GM12864 (cell line): ENCODE data around the gene SUSD1.

ENCODE experiments used
- DNase-seq: peaks from one replicate; pipeline ENCODE4 v3.0.0-alpha.2; 2011; ENCODE audit warnings: low read depth
- H3K4me3 ChIP-seq: 2 replicates; pipeline ENCODE4 v1.5.1; 2011; ENCODE audit warnings: mild to moderate bottlenecking, low read depth, low read length, control low read depth
- CTCF ChIP-seq: IDR thresholded peaks from 2 replicates; pipeline ENCODE4 v1.5.1; 2011; ENCODE audit warnings: low read depth, mild to moderate bottlenecking, moderate library complexity, low read length, control low read depth, inconsistent platforms; ENCODE audit errors: missing control alignments

The SUSD1 gene

DNA sequence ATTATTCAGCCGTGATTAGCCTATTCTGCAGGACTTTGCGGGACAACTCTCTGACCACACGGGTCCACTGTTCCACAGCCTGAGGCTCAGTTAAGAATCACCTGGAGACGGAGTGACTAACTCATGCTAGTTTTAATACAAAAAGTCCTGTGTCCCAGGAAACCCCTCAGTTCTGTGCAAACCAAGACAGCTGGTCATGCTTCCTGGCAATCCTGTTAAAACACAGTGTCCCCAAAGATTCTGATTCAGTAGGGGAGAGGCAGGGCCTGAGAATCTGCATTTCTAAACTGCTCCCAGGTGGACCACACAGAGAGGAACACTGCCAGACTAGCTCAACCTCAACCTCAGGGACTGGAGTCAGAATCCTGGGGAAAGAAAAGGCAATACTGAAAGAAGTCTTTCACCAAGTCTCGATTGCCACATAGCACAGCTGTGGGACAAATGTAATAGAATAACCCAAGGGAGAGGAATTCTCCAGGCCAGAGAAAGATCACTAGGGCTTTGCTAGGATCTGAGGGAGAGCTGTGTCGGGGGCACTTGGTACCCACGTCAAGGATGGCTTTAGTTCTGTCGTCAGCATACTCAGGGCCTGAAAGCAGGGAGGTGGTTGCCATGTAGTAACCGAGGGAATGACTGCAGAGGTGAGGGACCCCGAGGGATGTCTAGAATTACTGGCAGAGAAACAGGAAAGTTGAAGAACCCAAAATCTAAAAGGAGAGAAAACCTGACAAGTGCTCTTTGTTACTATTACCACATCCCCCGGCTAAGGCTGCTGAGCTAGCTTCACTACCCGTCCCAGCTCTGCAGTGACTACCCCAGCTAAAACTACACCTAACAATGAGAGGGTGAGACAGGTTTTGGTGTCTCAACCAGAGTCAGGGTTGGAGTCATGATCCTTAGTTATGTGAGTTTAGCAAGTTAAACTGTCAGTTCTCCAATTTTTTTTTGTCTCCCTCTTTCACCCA, 8.6 kb downstream of the SUSD1 start:
- no peak for DNase-seq
- TF ChIP-seq CTCF: no peak
- no peak overlapping the region for H3K4me3 ChIP-seq

- DNase-seq: no peak
- no peak for TF ChIP-seq CTCF
- no peak overlapping the region for H3K4me3 ChIP-seq
Observed at GRCh38 chr9:112162621-112163413, 12.3 kb downstream of the SUSD1 start.

DNA sequence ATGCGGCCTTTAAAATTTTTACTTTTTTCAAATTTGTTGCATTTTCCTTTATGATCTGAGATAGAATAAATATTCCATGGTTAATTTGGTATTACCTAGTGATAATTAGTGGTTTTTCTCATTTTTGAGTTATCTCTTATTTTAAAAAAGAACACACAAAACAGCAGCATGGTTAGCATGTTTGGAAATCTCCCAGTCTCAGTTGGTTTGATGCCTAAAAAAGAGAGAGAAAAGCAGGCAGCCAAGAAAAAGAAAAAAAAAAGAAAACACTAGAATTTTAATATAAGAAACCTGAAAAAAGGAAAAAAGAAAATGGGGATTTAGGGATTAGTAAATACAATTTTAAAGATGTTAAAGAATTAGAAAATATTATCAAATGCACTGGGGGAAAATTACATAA, 15.3 kb downstream of the SUSD1 start:
- no peak for DNase-seq
- TF ChIP-seq CTCF: no peak
- H3K4me3 ChIP-seq: no peak overlapping the region

DNA sequence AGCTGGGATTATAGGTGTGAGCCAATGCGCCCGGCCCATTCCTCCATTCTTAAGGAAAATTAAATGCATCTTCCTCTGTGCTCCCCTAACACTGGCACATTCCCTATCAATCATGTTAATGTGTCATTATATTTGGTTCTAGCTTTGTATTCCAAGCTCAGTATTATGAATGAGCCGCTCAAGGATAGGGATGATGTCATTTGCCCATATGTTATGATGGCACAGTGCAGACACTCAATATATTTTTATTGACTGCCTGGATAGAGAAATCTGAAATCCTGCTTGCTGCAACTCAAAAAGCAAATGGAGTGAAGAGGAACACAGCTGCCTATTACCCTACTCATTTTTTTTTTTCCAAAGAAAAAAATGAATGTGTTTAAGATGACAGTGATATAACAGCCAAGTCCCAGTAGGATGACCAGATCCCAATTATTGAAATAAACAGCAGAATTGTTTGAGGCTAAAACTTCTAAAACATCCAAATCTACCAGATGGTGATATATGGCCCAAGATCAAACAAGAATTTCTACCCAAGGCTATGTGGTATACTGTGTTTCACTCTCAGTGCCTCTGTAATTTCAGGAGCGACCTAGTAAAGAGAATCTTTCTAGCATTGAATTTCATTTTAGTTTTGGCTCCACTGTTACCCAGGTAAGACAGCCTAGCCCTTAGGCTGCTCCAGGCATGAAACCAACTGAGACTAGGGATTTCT, 16.3 kb downstream of the SUSD1 start:
- no peak overlapping the region for H3K4me3 ChIP-seq

GRCh38 chr9:112157961-112158360, 17.1 kb downstream of the SUSD1 start:
- no peak overlapping the region for H3K4me3 ChIP-seq
- no peak for DNase-seq
- no peak for TF ChIP-seq CTCF

More for the DNA sequence above, 16.3 kb downstream of the SUSD1 start:
- DNase-seq: no peak
- no peak for TF ChIP-seq CTCF

GRCh38 chr9:112157087-112157486, 18.0 kb downstream of the SUSD1 start:
- no peak overlapping the region for H3K4me3 ChIP-seq
- no peak for DNase-seq
- no peak for TF ChIP-seq CTCF
